GM21529 (cell line): ENCODE results near the gene ADGRG3.
"Not testable (repeated sequence)": the region's sequence is repeated elsewhere in the genome, so short reads cannot be mapped to it uniquely, and the experiment has no call there.

Experiments
- ATAC-seq: cut with Tn5 transposase; IDR thresholded peaks from one replicate; pipeline ENCODE4 v1.9.1; 2021; ENCODE audit not compliant: unreplicated experiment

Gene ADGRG3

DNA sequence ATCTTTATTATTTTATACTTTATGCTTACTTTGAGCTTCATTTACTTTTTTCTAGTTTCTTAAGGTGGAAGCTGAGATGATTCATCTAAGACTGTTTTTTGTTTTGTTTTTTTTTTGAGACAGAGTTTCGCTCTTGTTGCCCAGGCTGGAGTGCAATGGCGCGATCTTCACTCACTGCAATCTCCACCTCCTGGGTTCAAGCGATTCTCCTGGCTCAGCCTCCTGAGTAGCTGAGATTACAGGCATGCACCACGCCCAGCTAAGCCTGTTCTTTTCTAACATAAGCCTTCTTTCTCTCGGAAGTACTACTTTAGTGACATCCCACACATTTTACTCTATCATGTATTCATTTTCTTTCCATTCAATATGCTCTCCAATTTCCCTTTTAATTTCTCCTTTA is 44.5 kb downstream of the ADGRG3 start:
- not testable (repeated sequence) for ATAC-seq

- no peak for ATAC-seq
Observed at GRCh38 chr16:57713596-57713995, 45.5 kb downstream of the ADGRG3 start.

GRCh38 chr16:57714047-57714446 is 45.9 kb downstream of the ADGRG3 start:
- no peak for ATAC-seq

DNA sequence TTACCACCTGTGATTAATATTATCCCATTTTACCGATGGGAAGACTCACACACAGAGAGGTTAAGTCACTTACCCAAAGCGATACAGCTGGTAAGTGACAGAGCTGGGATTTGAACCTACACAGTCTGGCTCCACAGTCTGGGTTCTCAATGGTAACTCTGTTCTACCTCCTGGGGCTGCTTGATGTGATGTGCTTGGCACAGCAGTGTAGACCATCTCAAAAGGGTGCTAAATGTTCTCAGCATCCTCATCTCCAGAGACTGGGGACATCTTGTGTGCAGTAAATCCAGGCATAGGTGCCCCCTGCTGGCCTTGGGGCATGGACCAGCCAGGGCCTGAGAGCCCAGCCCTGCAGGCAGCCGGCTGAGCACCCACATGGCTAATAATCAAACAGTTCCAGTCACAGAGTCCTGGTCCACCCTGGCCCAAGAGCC is 52.1 kb downstream of the ADGRG3 start:
- no peak for ATAC-seq

- no peak for ATAC-seq
Observed at GRCh38 chr16:57721356-57722209, 53.5 kb downstream of the ADGRG3 start.

DNA sequence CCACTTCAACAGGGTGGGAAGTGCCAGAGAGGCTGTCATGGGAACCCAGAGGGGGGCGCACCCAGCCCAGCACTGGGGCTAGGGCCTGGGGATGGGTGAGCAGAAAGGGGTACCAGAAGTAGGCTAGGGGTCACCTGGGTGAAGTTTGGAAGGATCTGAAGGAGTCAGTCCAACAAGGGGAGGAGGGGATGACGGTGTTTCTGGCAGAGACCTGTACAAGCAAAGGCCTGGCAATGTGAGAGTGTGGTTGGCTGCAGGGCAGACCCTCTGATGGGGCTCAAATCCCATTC is 54.0 kb downstream of the ADGRG3 start:
- ATAC-seq: no peak

DNA sequence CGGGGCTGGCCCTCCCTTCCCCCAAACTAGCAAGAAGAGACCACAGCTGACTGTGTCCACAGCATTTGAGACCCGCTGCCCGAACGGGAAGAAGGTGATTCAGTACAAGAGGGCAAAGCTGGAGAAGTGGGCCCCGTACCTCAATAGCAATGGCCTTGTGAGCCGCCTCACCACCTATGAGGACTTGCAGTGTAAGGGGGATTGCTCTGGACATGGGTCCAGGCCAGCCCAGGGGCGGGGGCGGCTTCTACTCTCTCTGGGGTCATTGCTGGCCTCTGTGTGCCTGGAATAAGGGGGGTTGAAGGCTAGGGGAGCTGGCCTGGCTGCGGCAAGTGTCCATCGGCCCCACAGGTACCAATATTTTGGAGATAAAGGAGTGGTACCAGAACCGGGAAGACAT is 54.5 kb downstream of the ADGRG3 start:
- ATAC-seq: no peak

- no peak for ATAC-seq
Observed at GRCh38 chr16:57723170-57723569, 55.1 kb downstream of the ADGRG3 start.

- no peak for ATAC-seq
Observed at GRCh38 chr16:57724531-57724930, 56.4 kb downstream of the ADGRG3 start.

DNA sequence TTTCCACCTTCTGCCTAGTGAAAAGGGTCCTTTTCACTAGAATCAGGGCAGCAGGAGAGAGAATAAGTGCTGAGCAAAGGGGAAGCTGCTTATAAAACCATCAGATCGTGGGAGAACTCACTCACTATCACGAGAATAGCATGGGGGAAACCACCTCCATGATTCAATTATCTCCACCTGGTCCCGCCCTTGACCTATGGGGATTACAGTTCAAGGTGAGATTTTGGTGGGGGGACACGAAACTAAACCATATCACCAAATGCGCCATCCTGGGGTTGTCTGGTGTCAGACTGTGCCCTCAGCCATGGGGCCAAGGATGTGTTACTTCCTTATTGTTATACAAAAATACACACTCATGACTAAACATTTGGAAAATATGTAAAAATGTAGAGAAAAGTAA is 57.0 kb downstream of the ADGRG3 start:
- ATAC-seq: no peak

GRCh38 chr16:57725554-57725953 is 57.4 kb downstream of the ADGRG3 start:
- no peak for ATAC-seq

DNA sequence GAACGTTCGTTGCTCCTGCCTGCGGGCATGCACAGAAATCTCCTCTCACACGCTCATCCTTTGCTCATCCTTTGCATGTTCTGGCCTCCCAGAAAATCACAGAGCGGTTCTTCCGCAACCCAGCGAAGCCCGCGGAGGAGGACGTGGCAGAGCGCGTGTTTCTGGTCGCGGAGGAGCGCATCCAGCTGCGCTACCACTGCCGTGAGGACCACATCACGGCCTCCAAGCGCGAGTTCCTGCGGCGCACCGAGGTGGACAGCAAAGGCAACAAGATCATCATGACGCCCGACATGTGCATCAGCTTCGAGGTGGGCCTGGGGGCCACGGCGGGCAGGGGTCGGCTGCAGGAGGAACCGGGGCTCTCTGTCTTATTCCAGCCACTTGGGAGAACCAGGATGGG is 57.9 kb downstream of the ADGRG3 start:
- ATAC-seq: no peak

DNA sequence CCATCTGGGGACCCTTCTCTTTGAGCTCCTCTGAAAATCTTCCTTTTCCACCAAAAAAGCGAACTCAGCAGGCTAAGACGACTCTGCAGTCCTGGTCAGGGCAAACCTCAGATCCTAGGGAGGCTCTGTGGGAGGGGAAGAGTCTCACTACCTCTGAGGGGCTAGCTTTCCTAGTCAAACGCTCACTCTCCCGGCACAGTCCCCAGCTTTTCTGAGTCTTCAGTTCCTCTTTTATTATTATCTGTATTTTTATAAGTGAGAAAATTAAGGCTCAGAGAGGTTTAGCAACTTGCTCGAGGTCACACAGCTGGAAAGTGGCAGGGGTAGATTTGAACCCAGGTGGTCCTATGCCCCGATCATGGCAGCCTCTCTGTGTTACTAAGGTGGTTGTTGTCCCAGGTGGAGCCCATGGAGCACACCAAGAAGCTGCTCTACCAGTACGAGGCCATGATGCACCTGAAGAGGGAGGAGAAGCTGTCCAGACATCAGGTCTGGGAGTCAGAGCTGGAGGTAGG is 58.4 kb downstream of the ADGRG3 start:
- ATAC-seq: no peak

DNA sequence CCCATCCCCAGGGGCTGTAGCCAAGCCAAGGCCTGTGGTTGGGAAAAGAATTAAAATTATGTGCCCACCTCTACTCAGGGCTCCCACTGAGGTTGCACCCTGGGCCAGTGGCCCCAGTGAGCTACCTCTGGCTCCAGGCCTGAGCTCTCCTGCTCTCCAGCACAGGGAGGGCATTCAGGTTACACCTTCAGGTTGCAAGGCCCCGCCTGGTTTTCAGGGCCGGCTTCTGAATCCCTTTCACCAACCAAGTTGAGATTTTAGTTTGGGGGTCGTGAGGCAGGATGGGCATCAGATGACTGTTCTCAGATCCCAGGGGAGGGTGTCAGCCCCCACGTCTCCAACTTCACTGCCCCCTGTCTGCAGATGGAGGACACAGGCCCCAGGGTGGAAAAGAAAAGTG is 59.5 kb downstream of the ADGRG3 start:
- no peak for ATAC-seq

- ATAC-seq: no peak
Observed at GRCh38 chr16:57728336-57729181, 60.5 kb downstream of the ADGRG3 start.

DNA sequence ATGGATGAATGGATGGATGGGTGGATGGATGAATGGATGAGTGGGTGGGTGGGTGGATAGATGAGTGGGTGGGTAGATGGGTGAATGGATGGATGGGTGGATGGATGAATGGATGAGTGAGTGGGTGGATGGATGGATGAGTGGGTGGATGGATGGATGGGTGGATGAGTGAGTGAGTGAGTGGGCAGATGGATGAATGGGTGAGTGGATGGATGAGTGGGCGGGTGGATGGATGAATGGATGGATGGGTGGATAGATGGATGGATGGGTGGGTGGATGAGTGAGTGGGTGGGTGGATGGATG is 61.0 kb downstream of the ADGRG3 start:
- no peak for ATAC-seq

DNA sequence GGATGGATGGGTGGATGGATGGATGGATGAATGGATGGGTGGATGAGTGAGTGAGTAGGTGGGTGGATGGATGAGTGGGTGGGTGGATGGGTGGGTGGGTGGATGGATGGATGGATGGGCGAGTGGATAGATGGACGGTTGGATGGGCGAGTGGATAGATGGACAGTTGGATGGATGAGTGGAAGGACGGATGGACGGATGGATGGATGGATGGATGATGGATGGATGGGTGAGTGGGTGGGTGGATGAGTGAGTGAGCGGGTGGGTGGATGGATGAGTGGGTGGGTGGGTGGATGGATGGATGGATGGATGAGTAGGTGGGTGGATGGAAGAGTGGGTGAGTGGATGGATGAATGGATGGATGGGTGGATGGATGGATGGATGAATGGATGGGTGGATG is 61.7 kb downstream of the ADGRG3 start:
- ATAC-seq: not testable (repeated sequence)

GRCh38 chr16:57730771-57731730 is 62.9 kb downstream of the ADGRG3 start:
- no peak for ATAC-seq

GRCh38 chr16:57732037-57732436 is 63.9 kb downstream of the ADGRG3 start:
- no peak for ATAC-seq

GRCh38 chr16:57732714-57733113 is 64.6 kb downstream of the ADGRG3 start:
- no peak for ATAC-seq

DNA sequence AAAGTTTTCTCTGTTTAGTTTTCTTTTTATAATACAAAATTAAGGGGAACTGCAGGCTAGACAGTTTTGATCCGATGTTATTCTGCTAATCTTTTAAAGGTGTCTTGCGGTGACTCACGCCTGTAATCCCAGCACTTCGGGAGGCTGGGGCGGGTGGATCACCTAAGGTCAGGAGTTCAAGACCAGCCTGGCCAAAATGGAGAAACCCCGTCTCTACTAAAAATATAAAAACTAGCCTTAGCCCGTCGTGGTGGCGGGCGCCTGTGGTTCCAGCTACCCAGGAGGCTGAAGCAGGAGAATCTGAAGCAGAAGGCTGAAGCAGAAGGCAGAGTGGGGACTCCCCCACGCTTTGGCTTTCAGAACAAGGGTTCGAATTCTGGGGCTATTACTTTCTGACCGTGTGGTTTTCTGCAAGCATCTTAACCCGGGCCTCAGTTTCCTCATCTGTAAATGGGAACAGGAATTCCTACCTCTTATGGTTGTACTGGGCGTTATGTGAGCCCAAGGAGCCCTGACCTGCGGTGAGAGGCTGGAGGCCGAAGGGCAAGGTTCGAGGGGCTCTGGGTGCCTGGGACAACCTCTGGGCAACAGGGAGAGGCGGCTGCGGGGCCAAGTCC is 66.3 kb downstream of the ADGRG3 start:
- no peak for ATAC-seq
